ENCODE results near the gene GOPC.
"Not testable (repeated sequence)": the region's sequence is repeated elsewhere in the genome, so short reads cannot be mapped to it uniquely, and the experiment has no call there.

GOPC gene

GRCh38 chr6:117518870-117519269, 83.4 kb downstream of the GOPC start:
- H3K4me1 ChIP-seq (ENCODE audit: control insufficient read depth, insufficient read depth, low read length), result no peaks in the 10 kb centered on the region
- H3K27me3 ChIP-seq (ENCODE audit: control insufficient read depth, insufficient read depth, low read length, poor library complexity, severe bottlenecking), result no peaks in the 10 kb centered on the region
- 93% methylated on average over 5 to 6 of the region's 6 CpGs for WGBS, 2 experiments
- H3K36me3 ChIP-seq (ENCODE audit: control insufficient read depth, insufficient read depth, low read length), result no peaks in the 10 kb centered on the region
- H3K9me3 ChIP-seq (ENCODE audit: control insufficient read depth, low read length), result no peaks in the 10 kb centered on the region
- H3K27ac ChIP-seq (ENCODE audit: insufficient read depth, low read depth, low read length, poor library complexity, severe bottlenecking), result no peak overlapping the region
- no peak overlapping the region for H3K4me3 ChIP-seq (ENCODE audit: insufficient read depth, low read depth, low read length)

GRCh38 chr6:117517995-117518394, 84.3 kb downstream of the GOPC start:
- not testable (repeated sequence) for H3K36me3 ChIP-seq (ENCODE audit: control insufficient read depth, insufficient read depth, low read length); H3K27me3 ChIP-seq (ENCODE audit: control insufficient read depth, insufficient read depth, low read length, poor library complexity, severe bottlenecking); H3K9me3 ChIP-seq (ENCODE audit: control insufficient read depth, low read length); H3K4me1 ChIP-seq (ENCODE audit: control insufficient read depth, insufficient read depth, low read length); H3K27ac ChIP-seq (ENCODE audit: insufficient read depth, low read depth, low read length, poor library complexity, severe bottlenecking); H3K4me3 ChIP-seq (ENCODE audit: insufficient read depth, low read depth, low read length)
- 92 to 93% methylated on average over 5 of the region's 5 CpGs for WGBS, 2 experiments

GRCh38 chr6:117515326-117515725, 87.0 kb downstream of the GOPC start:
- no peaks in the 10 kb centered on the region for H3K9me3 ChIP-seq (ENCODE audit: control insufficient read depth, low read length)
- no peaks in the 10 kb centered on the region for H3K4me1 ChIP-seq (ENCODE audit: control insufficient read depth, insufficient read depth, low read length)
- H3K36me3 ChIP-seq (ENCODE audit: control insufficient read depth, insufficient read depth, low read length), result no peaks in the 10 kb centered on the region
- H3K27me3 ChIP-seq (ENCODE audit: control insufficient read depth, insufficient read depth, low read length, poor library complexity, severe bottlenecking), result no peaks in the 10 kb centered on the region
- H3K4me3 ChIP-seq (ENCODE audit: insufficient read depth, low read depth, low read length), result no peak overlapping the region
- H3K27ac ChIP-seq (ENCODE audit: insufficient read depth, low read depth, low read length, poor library complexity, severe bottlenecking), result no peak overlapping the region

GRCh38 chr6:117514655-117515054, 87.7 kb downstream of the GOPC start:
- H3K27me3 ChIP-seq (ENCODE audit: control insufficient read depth, insufficient read depth, low read length, poor library complexity, severe bottlenecking), result no peaks in the 10 kb centered on the region
- H3K27ac ChIP-seq (ENCODE audit: insufficient read depth, low read depth, low read length, poor library complexity, severe bottlenecking), result no peak overlapping the region
- no peaks in the 10 kb centered on the region for H3K9me3 ChIP-seq (ENCODE audit: control insufficient read depth, low read length)
- no peaks in the 10 kb centered on the region for H3K36me3 ChIP-seq (ENCODE audit: control insufficient read depth, insufficient read depth, low read length)
- WGBS, 2 experiments, result 91 to 100% methylated on average over 1 of the region's 1 CpG
- H3K4me1 ChIP-seq (ENCODE audit: control insufficient read depth, insufficient read depth, low read length), result no peaks in the 10 kb centered on the region
- no peak overlapping the region for H3K4me3 ChIP-seq (ENCODE audit: insufficient read depth, low read depth, low read length)

- Histone ChIP-seq H3K4me1 (ENCODE audit: control insufficient read depth, insufficient read depth, low read length) (no peaks in the 10 kb centered on the region), H3K27me3 (ENCODE audit: control insufficient read depth, insufficient read depth, low read length, poor library complexity, severe bottlenecking) (no peaks in the 10 kb centered on the region), H3K27ac (ENCODE audit: insufficient read depth, low read depth, low read length, poor library complexity, severe bottlenecking) (no peak overlapping the region), H3K4me3 (ENCODE audit: insufficient read depth, low read depth, low read length) (no peak overlapping the region), H3K36me3 (ENCODE audit: control insufficient read depth, insufficient read depth, low read length) (no peaks in the 10 kb centered on the region), H3K9me3 (ENCODE audit: control insufficient read depth, low read length) (no peaks in the 10 kb centered on the region)
- 94 to 95% methylated on average over 6 to 7 of the region's 7 CpGs for WGBS, 2 experiments
These were observed 88.4 kb downstream of the GOPC start for GRCh38 chr6:117513778-117514365.

- no peaks in the 10 kb centered on the region for H3K36me3 ChIP-seq (ENCODE audit: control insufficient read depth, insufficient read depth, low read length)
- WGBS, 2 experiments, result 38 to 41% methylated on average over 2 of the region's 2 CpGs
- H3K27ac ChIP-seq (ENCODE audit: insufficient read depth, low read depth, low read length, poor library complexity, severe bottlenecking), result no peak overlapping the region
These were observed 89.2 kb downstream of the GOPC start for GRCh38 chr6:117512987-117513573.

GRCh38 chr6:117512056-117512828, 90.1 kb downstream of the GOPC start:
- no peaks in the 10 kb centered on the region for H3K27me3 ChIP-seq (ENCODE audit: control insufficient read depth, insufficient read depth, low read length, poor library complexity, severe bottlenecking)
- no peaks in the 10 kb centered on the region for H3K9me3 ChIP-seq (ENCODE audit: control insufficient read depth, low read length)
- H3K27ac ChIP-seq (ENCODE audit: insufficient read depth, low read depth, low read length, poor library complexity, severe bottlenecking), result no peak overlapping the region
- WGBS, 2 experiments, result 92 to 96% methylated on average over 7 of the region's 7 CpGs
- no peaks in the 10 kb centered on the region for H3K36me3 ChIP-seq (ENCODE audit: control insufficient read depth, insufficient read depth, low read length)
- no peaks in the 10 kb centered on the region for H3K4me1 ChIP-seq (ENCODE audit: control insufficient read depth, insufficient read depth, low read length)
- no peak overlapping the region for H3K4me3 ChIP-seq (ENCODE audit: insufficient read depth, low read depth, low read length)

More at GRCh38 chr6:117512987-117513573, 89.2 kb downstream of the GOPC start:
- no peaks in the 10 kb centered on the region for H3K27me3 ChIP-seq (ENCODE audit: control insufficient read depth, insufficient read depth, low read length, poor library complexity, severe bottlenecking)
- no peak overlapping the region for H3K4me3 ChIP-seq (ENCODE audit: insufficient read depth, low read depth, low read length)
- no peaks in the 10 kb centered on the region for H3K4me1 ChIP-seq (ENCODE audit: control insufficient read depth, insufficient read depth, low read length)
- H3K9me3 ChIP-seq (ENCODE audit: control insufficient read depth, low read length), result no peaks in the 10 kb centered on the region

All from ectodermal cell (in vitro differentiated cells).